PC-3 (cell line): ENCODE results near the gene THSD8.

ENCODE experiments used
- CTCF ChIP-seq: fragments of 300-600 bp; sonication (generic); conservative IDR thresholded peaks from 2 replicates; pipeline ENCODE4 v1.5.1; 2017; ENCODE audit warnings: antibody characterized with exemption, low read depth, mild to moderate bottlenecking, low read length
- EZH2 ChIP-seq: fragments of 300-600 bp; sonication (generic); IDR thresholded peaks from one replicate; pipeline ENCODE4 v1.6.1; 2017; ENCODE audit warnings: antibody characterized with exemption, mild to moderate bottlenecking, low read length; ENCODE audit not compliant: unreplicated experiment
- EZH2phosphoT487 ChIP-seq: fragments of 300-600 bp; sonication (generic); IDR thresholded peaks from 2 replicates; pipeline ENCODE4 v1.6.1; 2018; ENCODE audit warnings: mild to moderate bottlenecking, antibody characterized with exemption, low read length, borderline replicate concordance

- TF ChIP-seq CTCF (no peak), EZH2 (no peak), EZH2phosphoT487 (no peak)
Observed at GRCh38 chr19:12774588-12775555, 27.0 kb upstream of the THSD8 start, which contains the start of gene HOOK2.
